ENCODE results near the gene LSM3. TPM values are rescaled to one million over a fixed set of nuclear protein-coding genes. Genes with fewer than 3 reads are reported as not detected.

The LSM3 gene
- total RNA-seq, 1 experiment from 2014 or later, result 17.4 TPM

DNA sequence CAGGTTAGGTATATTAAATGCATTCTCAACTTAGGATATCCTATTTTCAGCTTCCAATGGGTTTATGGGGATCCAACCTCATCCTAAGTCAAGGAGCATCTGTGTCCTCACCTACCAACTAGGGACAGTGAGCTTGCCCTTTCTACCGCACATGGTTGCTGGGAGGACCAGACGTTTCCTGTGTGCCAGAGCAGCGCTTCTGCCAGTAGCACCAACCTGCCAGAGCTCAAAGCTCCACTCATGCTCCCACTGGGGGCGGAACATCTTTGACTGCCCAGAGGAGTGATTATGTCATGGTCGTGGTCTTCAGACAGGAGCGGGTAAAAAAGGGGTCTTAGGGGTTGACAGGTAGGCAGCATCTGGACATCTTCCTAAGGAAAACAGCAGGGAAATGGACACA lies 25.0 kb upstream of the LSM3 start:
- CTCF ChIA-PET, result interaction anchor here (1.6 kb wide), 1 partner anchor 50 kb away, joined by 4 read pairs; no protein-coding TSS in a partner anchor
- no peak overlapping the region for H3K4me3 ChIP-seq (replicated peaks in 1 of 2; ENCODE audit: low read depth in 1 of 2, low read length in 2 of 2)
- H3K9ac ChIP-seq (ENCODE audit: low read length), result no peak overlapping the region
- H4K20me1 ChIP-seq (ENCODE audit: insufficient read depth), result no peaks in the 10 kb centered on the region
- H3K9me3 ChIP-seq (ENCODE audit: control insufficient read depth in 1 of 2, insufficient read depth in 1 of 2, low read depth in 1 of 2, low read length in 2 of 2), result no peaks in the 10 kb centered on the region
- H3K4me2 ChIP-seq (ENCODE audit: low read length), result no peak overlapping the region
- no TSS peak for BruUV-seq (replicated peaks)
- H3K36me3 ChIP-seq (ENCODE audit: control insufficient read depth in 1 of 2, insufficient read depth in 2 of 2, low read length in 2 of 2), result peaks cover 15 to 28% of the 10 kb centered on the region in 2 experiments; a peak in 3 of 4 replicates
- H3K27me3 ChIP-seq (ENCODE audit: insufficient read depth, low read length), result no peaks in the 10 kb centered on the region
- H3K79me2 ChIP-seq (ENCODE audit: insufficient read depth, low read length), result no peaks in the 10 kb centered on the region
- no peaks in the 10 kb centered on the region for H3K4me1 ChIP-seq (ENCODE audit: control insufficient read depth in 1 of 2, insufficient read depth in 2 of 2, low read length in 2 of 2)
- H3K9me2 ChIP-seq (ENCODE audit: insufficient read depth), result no peaks in the 10 kb centered on the region
- no peak overlapping the region for H2AFZ ChIP-seq (ENCODE audit: low read depth, low read length, poor library complexity, severe bottlenecking)
- POLR2A ChIA-PET, result no interaction called here
- TF ChIP-seq SRF (IDR thresholded peaks at IDR 0.05; ENCODE audit: low read depth) (no peak), EGR1 (IDR thresholded peaks at IDR 0.05; ENCODE audit: low read depth) (no peak), ELF1 (IDR thresholded peaks at IDR 0.05; ENCODE audit: borderline replicate concordance, low read depth) (no peak), POLR2AphosphoS5 (IDR thresholded peaks at IDR 0.05; ENCODE audit: low read depth, low read length) (no peak), CBX3 (IDR thresholded peaks at IDR 0.05; ENCODE audit: low read depth) (no peak), RAD21 (IDR thresholded peaks at IDR 0.05; ENCODE audit: low read depth) (no peak), SP1 (IDR thresholded peaks at IDR 0.05; ENCODE audit: low read depth) (no peak), TCF7L2 (IDR thresholded peaks at IDR 0.05; ENCODE audit: borderline replicate concordance, extremely low read depth, insufficient read depth, insufficient read length) (no peak), SIN3A (IDR thresholded peaks at IDR 0.05; ENCODE audit: low read depth) (no peak), YY1 (IDR thresholded peaks at IDR 0.05; ENCODE audit: extremely low read depth, insufficient replicate concordance, low read depth, low read length) (no peak), EZH2phosphoT487 (IDR thresholded peaks at IDR 0.05; ENCODE audit: borderline replicate concordance) (no peak), CEBPB (IDR thresholded peaks at IDR 0.05; ENCODE audit: low read depth) (no peak), JUND (IDR thresholded peaks at IDR 0.05) (no peak), FOSL1 (IDR thresholded peaks at IDR 0.05; ENCODE audit: low read depth) (no peak), POLR2A (IDR thresholded peaks at IDR 0.05; ENCODE audit: borderline replicate concordance, extremely low read depth, insufficient read depth, insufficient read length) (no peak), EZH2 (IDR thresholded peaks at IDR 0.05) (no peak)
- TF ChIP-seq, protein P1, sequence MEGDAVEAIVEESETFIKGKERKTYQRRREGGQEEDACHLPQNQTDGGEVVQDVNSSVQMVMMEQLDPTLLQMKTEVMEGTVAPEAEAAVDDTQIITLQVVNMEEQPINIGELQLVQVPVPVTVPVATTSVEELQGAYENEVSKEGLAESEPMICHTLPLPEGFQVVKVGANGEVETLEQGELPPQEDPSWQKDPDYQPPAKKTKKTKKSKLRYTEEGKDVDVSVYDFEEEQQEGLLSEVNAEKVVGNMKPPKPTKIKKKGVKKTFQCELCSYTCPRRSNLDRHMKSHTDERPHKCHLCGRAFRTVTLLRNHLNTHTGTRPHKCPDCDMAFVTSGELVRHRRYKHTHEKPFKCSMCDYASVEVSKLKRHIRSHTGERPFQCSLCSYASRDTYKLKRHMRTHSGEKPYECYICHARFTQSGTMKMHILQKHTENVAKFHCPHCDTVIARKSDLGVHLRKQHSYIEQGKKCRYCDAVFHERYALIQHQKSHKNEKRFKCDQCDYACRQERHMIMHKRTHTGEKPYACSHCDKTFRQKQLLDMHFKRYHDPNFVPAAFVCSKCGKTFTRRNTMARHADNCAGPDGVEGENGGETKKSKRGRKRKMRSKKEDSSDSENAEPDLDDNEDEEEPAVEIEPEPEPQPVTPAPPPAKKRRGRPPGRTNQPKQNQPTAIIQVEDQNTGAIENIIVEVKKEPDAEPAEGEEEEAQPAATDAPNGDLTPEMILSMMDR (IDR thresholded peaks at IDR 0.05 in 2 of 3, conservative IDR thresholded peaks at IDR 0.05 in 1 of 3; ENCODE audit: borderline replicate concordance in 1 of 3, insufficient read depth in 1 of 3, low read depth in 2 of 3, low read length in 2 of 3), result no peak
- TF ChIP-seq, protein P2, sequence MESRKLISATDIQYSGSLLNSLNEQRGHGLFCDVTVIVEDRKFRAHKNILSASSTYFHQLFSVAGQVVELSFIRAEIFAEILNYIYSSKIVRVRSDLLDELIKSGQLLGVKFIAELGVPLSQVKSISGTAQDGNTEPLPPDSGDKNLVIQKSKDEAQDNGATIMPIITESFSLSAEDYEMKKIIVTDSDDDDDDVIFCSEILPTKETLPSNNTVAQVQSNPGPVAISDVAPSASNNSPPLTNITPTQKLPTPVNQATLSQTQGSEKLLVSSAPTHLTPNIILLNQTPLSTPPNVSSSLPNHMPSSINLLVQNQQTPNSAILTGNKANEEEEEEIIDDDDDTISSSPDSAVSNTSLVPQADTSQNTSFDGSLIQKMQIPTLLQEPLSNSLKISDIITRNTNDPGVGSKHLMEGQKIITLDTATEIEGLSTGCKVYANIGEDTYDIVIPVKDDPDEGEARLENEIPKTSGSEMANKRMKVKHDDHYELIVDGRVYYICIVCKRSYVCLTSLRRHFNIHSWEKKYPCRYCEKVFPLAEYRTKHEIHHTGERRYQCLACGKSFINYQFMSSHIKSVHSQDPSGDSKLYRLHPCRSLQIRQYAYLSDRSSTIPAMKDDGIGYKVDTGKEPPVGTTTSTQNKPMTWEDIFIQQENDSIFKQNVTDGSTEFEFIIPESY (IDR thresholded peaks at IDR 0.05; ENCODE audit: extremely low read depth, insufficient replicate concordance, low read length), result no peak
- TF ChIP-seq, protein P3, sequence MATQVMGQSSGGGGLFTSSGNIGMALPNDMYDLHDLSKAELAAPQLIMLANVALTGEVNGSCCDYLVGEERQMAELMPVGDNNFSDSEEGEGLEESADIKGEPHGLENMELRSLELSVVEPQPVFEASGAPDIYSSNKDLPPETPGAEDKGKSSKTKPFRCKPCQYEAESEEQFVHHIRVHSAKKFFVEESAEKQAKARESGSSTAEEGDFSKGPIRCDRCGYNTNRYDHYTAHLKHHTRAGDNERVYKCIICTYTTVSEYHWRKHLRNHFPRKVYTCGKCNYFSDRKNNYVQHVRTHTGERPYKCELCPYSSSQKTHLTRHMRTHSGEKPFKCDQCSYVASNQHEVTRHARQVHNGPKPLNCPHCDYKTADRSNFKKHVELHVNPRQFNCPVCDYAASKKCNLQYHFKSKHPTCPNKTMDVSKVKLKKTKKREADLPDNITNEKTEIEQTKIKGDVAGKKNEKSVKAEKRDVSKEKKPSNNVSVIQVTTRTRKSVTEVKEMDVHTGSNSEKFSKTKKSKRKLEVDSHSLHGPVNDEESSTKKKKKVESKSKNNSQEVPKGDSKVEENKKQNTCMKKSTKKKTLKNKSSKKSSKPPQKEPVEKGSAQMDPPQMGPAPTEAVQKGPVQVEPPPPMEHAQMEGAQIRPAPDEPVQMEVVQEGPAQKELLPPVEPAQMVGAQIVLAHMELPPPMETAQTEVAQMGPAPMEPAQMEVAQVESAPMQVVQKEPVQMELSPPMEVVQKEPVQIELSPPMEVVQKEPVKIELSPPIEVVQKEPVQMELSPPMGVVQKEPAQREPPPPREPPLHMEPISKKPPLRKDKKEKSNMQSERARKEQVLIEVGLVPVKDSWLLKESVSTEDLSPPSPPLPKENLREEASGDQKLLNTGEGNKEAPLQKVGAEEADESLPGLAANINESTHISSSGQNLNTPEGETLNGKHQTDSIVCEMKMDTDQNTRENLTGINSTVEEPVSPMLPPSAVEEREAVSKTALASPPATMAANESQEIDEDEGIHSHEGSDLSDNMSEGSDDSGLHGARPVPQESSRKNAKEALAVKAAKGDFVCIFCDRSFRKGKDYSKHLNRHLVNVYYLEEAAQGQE (IDR thresholded peaks at IDR 0.05; ENCODE audit: low read depth), result no peak
- TF ChIP-seq, protein P4, sequence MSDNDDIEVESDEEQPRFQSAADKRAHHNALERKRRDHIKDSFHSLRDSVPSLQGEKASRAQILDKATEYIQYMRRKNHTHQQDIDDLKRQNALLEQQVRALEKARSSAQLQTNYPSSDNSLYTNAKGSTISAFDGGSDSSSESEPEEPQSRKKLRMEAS (IDR thresholded peaks at IDR 0.05), result no peak
- no peak for DNase-seq (ENCODE audit: low read depth, low spot score)
- no peak overlapping the region for H3K27ac ChIP-seq (ENCODE audit: low read depth, low read length)
- no peak for ATAC-seq
- RAD21 ChIA-PET (ENCODE audit: low non-redundant PET in 1 of 2, low total read pairs in 2 of 2, uncharacterized antibody in 2 of 2, unreplicated experiment in 2 of 2), result no interaction called here
- intact Hi-C loops (cut with micrococcal nuclease), result no loop called here

Measured in HCT116 (cell line).